Stimulated activated CD4-positive, alpha-beta T cell treated with anti-CD3 and anti-CD28 coated beads, Interleukin-4, amount 100 ng/mL, for 48 hours (primary cell): ENCODE measurements around the gene PBX2.
"Not testable (repeated sequence)": the region's sequence is repeated elsewhere in the genome, so short reads cannot be mapped to it uniquely, and the experiment has no call there.

Experiments used
- DNase-seq, 2 donors: peaks; one replicate each; pipeline ENCODE4 v3.0.0-alpha.2; 2020; ENCODE audit warnings: low read depth in 2 of 2

The PBX2 gene

GRCh38 chr6:32149932-32150870, 39.8 kb downstream of the PBX2 start:
- no peak for DNase-seq

DNA sequence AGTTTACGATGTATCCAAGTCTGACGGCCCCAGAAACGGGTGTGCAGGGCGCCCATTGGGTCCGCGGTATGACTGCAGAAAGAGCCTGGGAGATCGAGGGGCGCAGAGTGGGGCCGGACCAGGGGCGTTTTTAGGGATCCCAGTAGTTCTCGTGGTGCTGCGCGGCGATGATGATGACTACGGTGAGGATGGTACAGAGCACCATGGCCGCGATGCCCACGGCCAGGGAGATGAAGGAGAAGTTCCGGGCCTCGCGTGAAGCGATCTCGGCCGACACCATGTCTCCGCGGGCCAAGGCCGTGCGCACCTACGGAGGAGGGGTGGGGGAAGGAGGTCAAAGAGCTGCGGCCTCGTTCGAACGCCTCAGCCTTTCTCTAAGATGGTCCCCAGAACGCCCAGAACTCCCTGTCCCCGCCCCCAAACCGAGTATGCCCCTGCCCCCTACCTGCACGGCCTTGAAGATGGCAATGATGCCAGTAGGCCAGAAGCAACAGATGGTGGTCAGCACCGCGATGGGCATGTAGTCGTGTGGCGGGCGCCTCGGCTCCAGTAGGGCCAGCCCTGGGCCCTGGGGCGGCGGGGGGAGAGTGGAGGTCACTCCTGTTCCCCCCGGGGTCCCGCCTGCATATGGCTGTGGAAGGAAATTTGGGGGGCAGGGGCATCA, 40.8 kb downstream of the PBX2 start:
- DNase-seq: no peak

- DNase-seq: peak; percentile 49 to 74
Measured at GRCh38 chr6:32148289-32149091, 41.5 kb downstream of the PBX2 start.

DNA sequence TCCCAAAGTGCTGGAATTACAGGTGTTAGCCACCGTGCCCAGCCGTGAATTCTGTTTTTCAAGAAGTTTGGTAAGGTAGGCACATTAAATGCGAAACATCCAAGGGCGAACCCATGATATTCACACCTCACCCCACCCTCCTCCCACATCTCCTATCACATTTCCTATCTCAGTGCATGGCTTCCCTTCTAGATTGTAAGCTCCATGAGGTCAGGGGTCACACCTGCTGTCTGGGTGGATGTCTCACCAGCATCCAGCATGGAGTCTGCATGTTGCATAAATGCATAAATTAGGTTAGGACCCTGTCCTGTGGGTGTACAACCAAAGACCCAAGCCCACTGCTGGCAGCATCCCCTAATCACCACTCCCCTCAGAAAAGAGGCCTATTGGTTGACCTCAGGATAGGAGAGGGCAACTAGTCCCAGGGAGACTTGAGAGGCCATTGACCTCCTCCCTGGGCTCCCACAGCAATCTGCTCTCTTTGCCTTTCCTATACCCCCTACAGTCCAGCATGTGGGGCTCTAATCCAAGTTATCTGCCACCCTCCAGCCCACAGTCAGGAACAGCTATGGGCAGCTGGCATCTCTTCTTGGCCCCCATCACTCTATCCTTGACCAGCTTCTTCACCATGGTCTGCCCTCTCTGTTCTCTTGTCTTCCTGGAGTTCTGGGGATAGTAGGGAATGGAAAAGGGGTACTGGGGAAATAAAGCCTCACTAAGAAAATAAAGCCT, 42.4 kb downstream of the PBX2 start:
- no peak for DNase-seq

- DNase-seq: no peak
Measured at GRCh38 chr6:32146687-32147086, 43.3 kb downstream of the PBX2 start.

GRCh38 chr6:32146287-32146686, 43.7 kb downstream of the PBX2 start:
- DNase-seq: no peak

DNA sequence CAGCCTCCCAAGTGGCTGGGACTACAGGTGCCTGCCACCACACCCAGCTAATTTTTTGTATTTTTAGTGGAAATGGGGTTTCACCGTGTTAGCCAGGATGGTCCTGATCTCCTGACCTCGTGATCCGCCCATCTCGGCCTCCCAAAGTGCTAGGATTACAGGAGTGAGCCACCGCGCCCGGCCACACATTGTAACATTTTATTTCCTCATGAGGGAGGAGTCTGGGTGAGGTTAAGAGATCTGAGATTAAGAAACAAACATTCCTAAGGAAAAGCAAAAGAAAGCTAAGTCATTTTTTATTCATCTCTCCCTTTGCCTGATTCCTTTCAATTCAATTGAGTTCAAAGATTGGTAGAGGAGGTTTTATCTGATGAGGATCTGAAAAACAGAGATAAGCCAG, 45.8 kb downstream of the PBX2 start:
- DNase-seq: not testable (repeated sequence)

GRCh38 chr6:32140420-32141046, 49.5 kb downstream of the PBX2 start:
- no peak for DNase-seq

DNA sequence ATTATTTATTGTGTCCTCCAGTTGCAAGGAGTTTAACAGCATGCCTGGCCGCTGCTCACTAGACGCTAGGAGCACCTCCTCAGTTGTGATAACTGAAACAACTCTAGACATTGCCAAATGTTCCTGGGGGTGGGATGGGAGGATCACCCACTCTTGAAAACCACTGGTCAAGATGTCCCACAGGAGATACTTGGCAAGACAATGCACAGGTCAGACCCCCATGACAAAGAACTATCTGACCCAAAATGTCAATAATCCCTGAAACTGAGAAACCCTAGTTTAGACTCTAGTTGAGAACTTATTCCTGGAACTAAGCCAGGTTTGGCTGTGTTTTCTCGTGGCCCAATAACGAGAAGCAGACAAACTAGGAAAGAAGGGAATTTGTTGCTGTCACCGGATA, 50.4 kb downstream of the PBX2 start:
- DNase-seq: no peak

- no peak for DNase-seq
Measured at GRCh38 chr6:32137454-32137853, 52.5 kb downstream of the PBX2 start.
